C4-2B (cell line): ENCODE results near the gene LYRM4.

Experiments
- CTCF ChIP-seq: fragments of 450-650 bp; conservative IDR thresholded peaks from 2 replicates; pipeline ENCODE4 v1.5.1; 2017; ENCODE audit warnings: mild to moderate bottlenecking
- ZFX ChIP-seq: fragments of 450-650 bp; IDR thresholded peaks from 2 replicates; pipeline ENCODE4 v1.6.1; 2017

- peak; percentile 71 for TF ChIP-seq CTCF
- no peak for TF ChIP-seq ZFX
Observed at GRCh38 chr6:5135788-5136376, 124.9 kb downstream of the LYRM4 start.
